ENCODE measurements around the gene LARP6.

LARP6 gene

DNA sequence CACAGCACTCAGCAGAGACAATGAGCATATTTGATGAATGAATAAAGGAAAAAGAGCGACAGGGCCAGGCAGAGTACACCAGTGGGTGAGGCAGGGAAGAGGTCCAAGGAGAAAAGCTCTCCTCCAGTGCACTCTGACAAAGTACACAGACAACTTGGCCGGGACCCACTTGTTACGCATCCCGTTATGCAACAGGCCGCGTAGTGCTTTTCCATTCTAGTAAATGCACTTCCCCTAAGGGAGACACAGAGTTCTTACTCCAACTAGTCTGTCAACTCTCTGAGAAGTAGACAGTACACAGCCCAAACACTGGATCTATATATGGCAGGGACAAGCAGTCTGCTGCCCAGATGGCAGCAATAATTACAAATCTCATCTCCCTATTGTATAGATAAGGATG, 18.5 kb downstream of the LARP6 start:
- no peak overlapping the region for H3K27ac ChIP-seq
- no peaks in the 10 kb centered on the region for H3K9me3 ChIP-seq (ENCODE audit: severe bottlenecking)
- no peak overlapping the region for H3K4me3 ChIP-seq (ENCODE audit: low read depth, low read length)
- no peak for DNase-seq
- TF ChIP-seq, protein P1, sequence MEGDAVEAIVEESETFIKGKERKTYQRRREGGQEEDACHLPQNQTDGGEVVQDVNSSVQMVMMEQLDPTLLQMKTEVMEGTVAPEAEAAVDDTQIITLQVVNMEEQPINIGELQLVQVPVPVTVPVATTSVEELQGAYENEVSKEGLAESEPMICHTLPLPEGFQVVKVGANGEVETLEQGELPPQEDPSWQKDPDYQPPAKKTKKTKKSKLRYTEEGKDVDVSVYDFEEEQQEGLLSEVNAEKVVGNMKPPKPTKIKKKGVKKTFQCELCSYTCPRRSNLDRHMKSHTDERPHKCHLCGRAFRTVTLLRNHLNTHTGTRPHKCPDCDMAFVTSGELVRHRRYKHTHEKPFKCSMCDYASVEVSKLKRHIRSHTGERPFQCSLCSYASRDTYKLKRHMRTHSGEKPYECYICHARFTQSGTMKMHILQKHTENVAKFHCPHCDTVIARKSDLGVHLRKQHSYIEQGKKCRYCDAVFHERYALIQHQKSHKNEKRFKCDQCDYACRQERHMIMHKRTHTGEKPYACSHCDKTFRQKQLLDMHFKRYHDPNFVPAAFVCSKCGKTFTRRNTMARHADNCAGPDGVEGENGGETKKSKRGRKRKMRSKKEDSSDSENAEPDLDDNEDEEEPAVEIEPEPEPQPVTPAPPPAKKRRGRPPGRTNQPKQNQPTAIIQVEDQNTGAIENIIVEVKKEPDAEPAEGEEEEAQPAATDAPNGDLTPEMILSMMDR (IDR thresholded peaks at IDR 0.05; ENCODE audit: low read depth, low read length), result no peak
- H3K36me3 ChIP-seq, result peaks cover 7% of the 10 kb centered on the region
- no peaks in the 10 kb centered on the region for H3K27me3 ChIP-seq (ENCODE audit: insufficient read depth, low read depth, severe bottlenecking)

DNA sequence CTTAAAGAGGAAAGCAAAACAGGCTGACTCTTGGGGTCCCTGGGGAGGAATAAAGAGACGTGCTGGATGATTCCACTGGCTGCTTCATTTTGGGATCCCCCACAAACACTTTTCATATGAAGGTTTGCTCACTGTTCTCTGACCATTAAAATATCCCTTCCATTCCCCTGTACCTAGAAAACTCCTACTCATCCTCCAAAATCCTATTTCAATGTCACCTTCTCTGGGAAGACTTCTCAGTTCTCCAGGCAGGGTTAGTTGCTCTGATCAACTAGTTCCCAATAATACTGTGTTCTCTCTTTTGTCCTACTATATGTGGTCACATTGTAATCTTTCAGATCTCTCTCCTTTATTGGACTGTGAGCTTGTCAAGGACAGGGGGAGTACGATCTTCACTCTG, 19.0 kb downstream of the LARP6 start:
- Histone ChIP-seq H3K27ac (no peak overlapping the region), H3K4me3 (ENCODE audit: low read depth, low read length) (no peak overlapping the region), H3K36me3 (peaks cover 7% of the 10 kb centered on the region), H3K27me3 (ENCODE audit: insufficient read depth, low read depth, severe bottlenecking) (no peaks in the 10 kb centered on the region), H3K9me3 (ENCODE audit: severe bottlenecking) (no peaks in the 10 kb centered on the region)
- TF ChIP-seq, protein P1 (IDR thresholded peaks at IDR 0.05; ENCODE audit: low read depth, low read length), result no peak
- DNase-seq, result no peak

DNA sequence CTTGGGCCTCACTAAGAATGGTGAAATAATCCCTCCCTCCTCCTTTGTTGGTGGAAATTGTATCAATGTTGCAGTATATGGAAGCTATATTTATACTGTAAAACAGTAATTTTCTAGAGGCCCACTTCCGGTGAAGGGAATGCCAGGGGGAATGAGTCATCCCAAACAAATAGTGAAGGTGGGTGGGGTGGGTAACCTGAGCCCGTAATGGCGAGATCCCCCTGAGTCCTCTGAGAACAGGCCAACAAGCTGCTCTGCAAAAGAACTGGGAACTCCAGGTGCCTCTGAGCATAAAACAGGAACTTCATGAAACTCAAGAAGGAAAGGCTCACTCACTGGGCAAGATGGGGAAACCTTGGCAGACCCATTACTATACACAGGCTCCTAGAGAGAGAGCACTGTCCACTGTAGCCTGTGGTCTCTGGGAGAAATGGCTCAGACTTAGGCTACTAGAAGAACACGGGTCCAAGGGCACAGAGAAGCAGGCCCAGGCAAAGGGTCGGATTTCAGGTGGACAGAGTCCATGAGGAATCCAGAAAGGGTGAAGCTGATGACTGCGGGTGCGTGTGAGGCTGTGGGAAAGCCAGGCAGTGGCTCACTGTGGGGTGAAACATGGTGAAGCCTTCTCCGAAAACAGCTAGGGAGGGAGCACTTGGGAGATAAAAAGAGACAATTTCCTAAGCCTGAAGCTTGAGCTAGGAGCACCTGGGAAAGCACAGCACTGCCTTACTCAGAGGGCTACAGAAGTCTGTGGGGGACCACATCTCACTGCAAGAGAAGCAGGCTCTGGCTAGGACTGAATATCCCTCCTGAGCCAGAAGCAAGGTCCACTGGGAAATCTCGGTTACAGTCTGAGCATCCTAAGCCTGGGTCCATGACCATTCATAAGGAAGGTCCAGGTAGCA, 19.8 kb downstream of the LARP6 start:
- no peaks in the 10 kb centered on the region for H3K9me3 ChIP-seq (ENCODE audit: severe bottlenecking)
- no peak overlapping the region for H3K27ac ChIP-seq
- H3K27me3 ChIP-seq (ENCODE audit: insufficient read depth, low read depth, severe bottlenecking), result no peaks in the 10 kb centered on the region
- peaks cover 7% of the 10 kb centered on the region for H3K36me3 ChIP-seq
- no peak for DNase-seq
- TF ChIP-seq, protein P1 (IDR thresholded peaks at IDR 0.05; ENCODE audit: low read depth, low read length), result no peak
- no peak overlapping the region for H3K4me3 ChIP-seq (ENCODE audit: low read depth, low read length)

DNA sequence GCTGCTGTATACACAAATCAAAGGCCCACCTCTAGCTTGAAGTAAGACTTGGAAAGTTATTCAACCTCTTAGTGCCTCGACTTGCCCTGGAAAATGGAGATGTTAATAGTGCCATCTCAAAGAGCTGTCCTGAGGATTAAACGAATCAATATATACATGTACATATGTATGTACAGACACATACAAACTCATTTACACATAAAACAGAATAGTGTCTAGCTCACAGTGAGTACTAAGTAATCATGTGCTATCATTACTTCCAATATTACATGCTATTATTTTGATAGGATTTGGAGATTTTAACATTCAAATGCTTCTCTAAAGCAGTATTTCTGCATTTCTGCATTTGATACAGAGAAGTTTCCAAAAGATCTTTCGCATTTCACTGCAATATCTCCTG, 20.5 kb downstream of the LARP6 start:
- Histone ChIP-seq H3K27me3 (ENCODE audit: insufficient read depth, low read depth, severe bottlenecking) (no peaks in the 10 kb centered on the region), H3K4me3 (ENCODE audit: low read depth, low read length) (no peak overlapping the region), H3K9me3 (ENCODE audit: severe bottlenecking) (no peaks in the 10 kb centered on the region), H3K27ac (no peak overlapping the region), H3K36me3 (peaks cover 7% of the 10 kb centered on the region)
- no peak for DNase-seq
- TF ChIP-seq, protein P1 (IDR thresholded peaks at IDR 0.05; ENCODE audit: low read depth, low read length), result no peak

DNA sequence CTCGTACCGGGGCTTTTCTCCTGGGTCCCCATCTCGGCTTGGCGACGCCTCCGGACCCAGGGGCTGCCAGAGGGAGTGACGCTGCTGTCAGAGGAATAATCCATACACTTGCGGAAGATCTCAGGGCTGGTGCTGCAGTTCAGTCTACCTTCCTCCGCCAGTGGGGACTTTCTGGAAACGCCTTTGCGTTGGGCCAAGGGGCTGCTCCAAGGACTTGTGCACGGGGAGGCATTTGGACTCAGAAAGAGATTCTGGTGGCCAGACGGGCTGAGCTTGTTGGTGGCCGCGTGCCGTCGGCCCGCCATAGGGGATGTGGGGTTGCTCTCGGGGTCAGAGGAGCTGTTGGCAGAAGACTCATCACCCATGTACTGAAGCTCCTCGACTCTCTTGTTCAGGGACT, 21.8 kb downstream of the LARP6 start:
- H3K36me3 ChIP-seq, result peaks cover 7% of the 10 kb centered on the region
- H3K27me3 ChIP-seq (ENCODE audit: insufficient read depth, low read depth, severe bottlenecking), result no peaks in the 10 kb centered on the region
- no peaks in the 10 kb centered on the region for H3K9me3 ChIP-seq (ENCODE audit: severe bottlenecking)
- TF ChIP-seq, protein P1 (IDR thresholded peaks at IDR 0.05; ENCODE audit: low read depth, low read length), result no peak
- H3K27ac ChIP-seq, result no peak overlapping the region
- DNase-seq, result no peak
- H3K4me3 ChIP-seq (ENCODE audit: low read depth, low read length), result no peak overlapping the region

Measured in WERI-Rb-1 (cell line).